Measurements from ENCODE around the gene ADM2. TPM values are rescaled to one million over a fixed set of nuclear protein-coding genes. Genes with fewer than 3 reads are reported as not detected.
A peak's percentile ranks its signal among the peaks of the same experiment; 100 is the strongest.

ADM2 gene
- total RNA-seq, 6 experiments from 2014 or later = 0.91 to 3.4 (median 1.2) TPM

GRCh38 chr22:50486561-50487289 is 5.4 kb downstream of the ADM2 start, which contains the start of gene MIOX:
TSS of gene MIOX (plus strand) at chr22:50486859. CDS start at chr22:50486898, 39 bp downstream.
- DNase-seq = peak; percentile 30
- peaks cover 2% of the 10 kb centered on the region for H3K27me3 Mint-ChIP-seq (ENCODE audit: insufficient read depth)
- peaks cover 13% of the 10 kb centered on the region for H3K4me1 Mint-ChIP-seq (ENCODE audit: low read depth)

GRCh38 chr22:50487290-50488005 is 6.1 kb downstream of the ADM2 start:
- Mint-ChIP-seq H3K27me3 (ENCODE audit: insufficient read depth) (peaks cover 2% of the 10 kb centered on the region), H3K36me3 (ENCODE audit: low read depth) (no peaks in the 10 kb centered on the region), H3K9me3 (no peaks in the 10 kb centered on the region), H3K27ac (no peak overlapping the region), H3K4me1 (ENCODE audit: low read depth) (peaks cover 13% of the 10 kb centered on the region), H3K4me3 (no peak overlapping the region)
- DNase-seq = no peak
- TF ChIP-seq CTCF (IDR thresholded peaks at IDR 0.05) = no peak

More at GRCh38 chr22:50486561-50487289, 5.4 kb downstream of the ADM2 start, which contains the start of gene MIOX:
- Mint-ChIP-seq H3K27ac (no peak within 1 kb of the TSS), H3K4me3 (no peak within 1 kb of the TSS), H3K9me3 (no peaks in the 10 kb centered on the region), H3K36me3 (ENCODE audit: low read depth) (no peaks in the 10 kb centered on the region)
- no peak for TF ChIP-seq CTCF (IDR thresholded peaks at IDR 0.05)

GRCh38 chr22:50488006-50488677 is 6.8 kb downstream of the ADM2 start:
- Mint-ChIP-seq H3K4me3 (no peak overlapping the region), H3K36me3 (ENCODE audit: low read depth) (no peaks in the 10 kb centered on the region), H3K9me3 (no peaks in the 10 kb centered on the region), H3K27me3 (ENCODE audit: insufficient read depth) (peaks cover 2% of the 10 kb centered on the region), H3K4me1 (ENCODE audit: low read depth) (peaks cover 13% of the 10 kb centered on the region), H3K27ac (no peak overlapping the region)
- DNase-seq = no peak
- no peak for TF ChIP-seq CTCF (IDR thresholded peaks at IDR 0.05)

- no peak overlapping the region for H3K27ac Mint-ChIP-seq
Measured at GRCh38 chr22:50488886-50489285, 7.5 kb downstream of the ADM2 start.

More at GRCh38 chr22:50488886-50489285, 7.5 kb downstream of the ADM2 start:
- TF ChIP-seq CTCF (IDR thresholded peaks at IDR 0.05) = no peak
- no peaks in the 10 kb centered on the region for H3K9me3 Mint-ChIP-seq
- no peak for DNase-seq
- H3K4me1 Mint-ChIP-seq (ENCODE audit: low read depth) = peaks cover 13% of the 10 kb centered on the region
- H3K27me3 Mint-ChIP-seq (ENCODE audit: insufficient read depth) = peaks cover 3% of the 10 kb centered on the region
- no peaks in the 10 kb centered on the region for H3K36me3 Mint-ChIP-seq (ENCODE audit: low read depth)
- no peak overlapping the region for H3K4me3 Mint-ChIP-seq
